IMR-90 (cell line): ENCODE measurements around the gene KRTAP5-4. TPM values are rescaled to one million over a fixed set of nuclear protein-coding genes. Genes with fewer than 3 reads are reported as not detected.

ENCODE experiments used
- ATAC-seq: fragments of 200-7000 bp; cut with Tn5 transposase; 2 replicates; pipeline ENCODE4 v1.9.1; 2020; ENCODE audit warnings: low read depth, mild to moderate bottlenecking, moderate library complexity
- BruUV-seq: library from RNA; stranded (reverse); fragments of 400-500 nt; replicated peaks from 2 replicates; lab custom pipeline; 2021; lab: Mats Ljungman, UMichigan
- CTCF ChIA-PET: fragments of 300-600 bp; formaldehyde crosslinking; extraction: SDS; loops from one replicate; lab custom pipeline; 2021; ENCODE audit warnings: antibody characterized with exemption; lab: Yijun Ruan, JAX
- POLR2A ChIA-PET: fragments of 300-600 bp; sonication (Branson Sonifier 250); formaldehyde crosslinking; loops from one replicate; lab custom pipeline; 2022; ENCODE audit warnings: antibody characterized with exemption; ENCODE audit not compliant: unreplicated experiment; lab: Charles Lee
- DNase-seq: peaks from one replicate; pipeline ENCODE4 v3.0.0; 2013
- H2AFZ ChIP-seq: replicated peaks from 2 replicates; pipeline ENCODE3; 2013; ENCODE audit warnings: low read length, mild to moderate bottlenecking; ENCODE audit not compliant: poor library complexity
- H2AK5ac ChIP-seq: 2 replicates; pipeline ENCODE4 v1.6.1; 2013; ENCODE audit warnings: low read depth, low read length, inconsistent platforms
- H2AK9ac ChIP-seq: replicated peaks from 2 replicates; pipeline ENCODE3; 2013; ENCODE audit warnings: mild to moderate bottlenecking, low read depth, low read length, moderate library complexity; ENCODE audit not compliant: poor library complexity
- H2BK120ac ChIP-seq: 2 replicates; pipeline ENCODE4 v1.6.1; 2013; ENCODE audit warnings: low read depth, low read length, inconsistent platforms
- H2BK15ac ChIP-seq: 3 replicates; pipeline ENCODE4 v1.6.1; 2013; ENCODE audit warnings: low read depth, low read length, inconsistent platforms
- H2BK20ac ChIP-seq: 2 replicates; pipeline ENCODE4 v1.6.1; 2013; ENCODE audit warnings: low read depth, mild to moderate bottlenecking, inconsistent platforms, low read length, moderate library complexity
- H2BK5ac ChIP-seq: 2 replicates; pipeline ENCODE4 v1.6.1; 2013; ENCODE audit warnings: mild to moderate bottlenecking, low read depth, low read length, inconsistent platforms; ENCODE audit not compliant: poor library complexity, severe bottlenecking
- H3K14ac ChIP-seq: replicated peaks from 2 replicates; pipeline ENCODE4 v1.6.1; 2013; ENCODE audit warnings: low read depth, low read length, inconsistent platforms
- H3K18ac ChIP-seq: 2 replicates; pipeline ENCODE4 v1.6.1; 2013; ENCODE audit warnings: low read depth, low read length, control low read depth
- H3K23ac ChIP-seq: 2 replicates; pipeline ENCODE4 v1.6.1; 2013; ENCODE audit warnings: low read depth, low read length, inconsistent platforms
- H3K27ac ChIP-seq: 2 replicates; pipeline ENCODE4 v1.5.1; 2013; ENCODE audit warnings: mild to moderate bottlenecking, control low read depth, low read length; ENCODE audit not compliant: insufficient read depth
- H3K27me3 ChIP-seq: 2 replicates; pipeline ENCODE4 v1.6.1; 2013; ENCODE audit warnings: low read length; ENCODE audit not compliant: control insufficient read depth, insufficient read depth
- H3K36me3 ChIP-seq: 2 replicates; pipeline ENCODE4 v1.6.1; 2013; ENCODE audit warnings: low read length, mixed read lengths; ENCODE audit not compliant: control insufficient read depth, insufficient read depth
- H3K4ac ChIP-seq: 2 replicates; pipeline ENCODE4 v1.6.1; 2013; ENCODE audit warnings: low read depth, low read length, inconsistent platforms
- H3K4me1 ChIP-seq: 2 replicates; pipeline ENCODE4 v1.6.1; 2013; ENCODE audit warnings: low read length, mixed read lengths; ENCODE audit not compliant: control insufficient read depth, insufficient read depth
- H3K4me2 ChIP-seq: 2 replicates; pipeline ENCODE4 v1.6.1; 2013; ENCODE audit warnings: low read depth, mild to moderate bottlenecking, control low read depth, low read length, moderate library complexity
- H3K4me3 ChIP-seq: 2 replicates; pipeline ENCODE4 v1.5.1; 2013; ENCODE audit warnings: low read depth, mild to moderate bottlenecking, control low read depth, low read length, moderate library complexity; ENCODE audit not compliant: insufficient read depth
- H3K56ac ChIP-seq: 2 replicates; pipeline ENCODE4 v1.6.1; 2013; ENCODE audit warnings: low read length, inconsistent platforms; ENCODE audit not compliant: insufficient read depth; ENCODE audit errors: extremely low read depth
- H3K79me1 ChIP-seq, 2 experiments: 2 replicates each; pipeline ENCODE4 v1.6.1; 2013; ENCODE audit warnings: low read length in 2 of 2, inconsistent platforms in 1 of 2, low read depth in 1 of 2
- H3K9ac ChIP-seq: 2 replicates; pipeline ENCODE4 v1.6.1; 2013; ENCODE audit warnings: low read depth, low read length, control low read depth
- H3K9me1 ChIP-seq: 2 replicates; pipeline ENCODE4 v1.6.1; 2013; ENCODE audit warnings: low read length, inconsistent platforms; ENCODE audit not compliant: insufficient read depth
- H3K9me3 ChIP-seq: 2 replicates; pipeline ENCODE4 v1.6.1; 2013; ENCODE audit warnings: low read length; ENCODE audit not compliant: control insufficient read depth, insufficient read depth
- H4K20me1 ChIP-seq: 2 replicates; pipeline ENCODE4 v1.6.1; 2013; ENCODE audit warnings: low read length, inconsistent platforms; ENCODE audit not compliant: insufficient read depth
- H4K5ac ChIP-seq: 2 replicates; pipeline ENCODE4 v1.6.1; 2013; ENCODE audit warnings: mild to moderate bottlenecking, low read depth, low read length, control low read depth
- H4K8ac ChIP-seq, 2 experiments: 2 replicates each; pipeline ENCODE4 v1.6.1; 2013; ENCODE audit warnings: low read depth in 2 of 2, low read length in 2 of 2, control low read depth in 1 of 2, inconsistent platforms in 1 of 2
- H4K91ac ChIP-seq: 2 replicates; pipeline ENCODE4 v1.6.1; 2013; ENCODE audit warnings: low read depth, low read length, inconsistent platforms; ENCODE audit not compliant: insufficient read depth
- BHLHE40 ChIP-seq: fragments of 150-350 bp; IDR thresholded peaks from 2 replicates; pipeline ENCODE4 v1.6.1; 2016; ENCODE audit warnings: mild to moderate bottlenecking, low read depth, low read length
- CHD1 ChIP-seq: IDR thresholded peaks from 2 replicates; pipeline ENCODE4 v1.6.1; 2012; ENCODE audit warnings: low read depth, low read length, improper control_type of control experiment
- FOS ChIP-seq: fragments of 150-350 bp; IDR thresholded peaks from 2 replicates; pipeline ENCODE4 v1.6.1; 2016; ENCODE audit warnings: low read depth, low read length
- MAFK ChIP-seq: IDR thresholded peaks from 2 replicates; pipeline ENCODE4 v1.6.1; 2012; ENCODE audit warnings: low read depth, low read length, improper control_type of control experiment
- MAZ ChIP-seq: IDR thresholded peaks from 2 replicates; pipeline ENCODE4 v1.6.1; 2012; ENCODE audit warnings: low read depth, mild to moderate bottlenecking, low read length, improper control_type of control experiment, moderate library complexity, borderline replicate concordance
- MXI1 ChIP-seq: IDR thresholded peaks from 2 replicates; pipeline ENCODE4 v1.6.1; 2012; ENCODE audit warnings: low read depth, mild to moderate bottlenecking, low read length, moderate library complexity, borderline replicate concordance
- NFE2L2 ChIP-seq: fragments of 150-350 bp; IDR thresholded peaks from 2 replicates; pipeline ENCODE4 v1.6.1; 2016; ENCODE audit warnings: low read depth, mild to moderate bottlenecking, low read length
- POLR2A ChIP-seq: IDR thresholded peaks from 2 replicates; pipeline ENCODE4 v1.6.1; 2012; ENCODE audit warnings: mild to moderate bottlenecking, low read depth, low read length
- RAD21 ChIP-seq: IDR thresholded peaks from 2 replicates; pipeline ENCODE4 v1.6.1; 2012; ENCODE audit warnings: low read length, improper control_type of control experiment
- RCOR1 ChIP-seq: IDR thresholded peaks from 2 replicates; pipeline ENCODE4 v1.6.1; 2012; ENCODE audit warnings: mild to moderate bottlenecking, low read length, improper control_type of control experiment; ENCODE audit not compliant: insufficient replicate concordance
- SMC3 ChIP-seq: fragments of 150-350 bp; IDR thresholded peaks from 2 replicates; pipeline ENCODE4 v1.6.1; 2016; ENCODE audit warnings: low read depth, mild to moderate bottlenecking, antibody characterized with exemption, low read length, moderate library complexity
- WGBS, 2 experiments: methylation state at CpG; one replicate each; pipeline versions ENCODE4 v1.1.5 to v1.1.7; 2013; ENCODE audit warnings: missing lambda C conversion rate in 2 of 2; ENCODE audit not compliant: insufficient read length in 1 of 2; ENCODE audit errors: extremely low coverage in 2 of 2; 5-methylcytosine and 5-hydroxymethylcytosine counted together
- dilution Hi-C: fragments of 300-500 bp; cut with HindIII; formaldehyde crosslinking; loops from one replicate; pipeline ENCODE4 v1.14.3; 2018; ENCODE audit warnings: low sequenced_read_pairs; ENCODE audit not compliant: unreplicated experiment
- in situ Hi-C: fragments of 300-500 bp; cut with MboI; formaldehyde crosslinking; loops from 3 replicates; pipeline ENCODE4 v1.14.3; 2019; ENCODE audit warnings: low sequenced_read_pairs, inconsistent platforms, mixed read lengths
- intact Hi-C: fragments of 100-400 bp; cut with micrococcal nuclease; formaldehyde crosslinking; loops from 2 replicates; pipeline ENCODE4 v1.10.0; 2022
- polyA plus RNA-seq, 3 experiments: library from polyadenylated mRNA; depleted of rRNA; stranded (reverse); fragments of >200 nt; gene quantifications; 2 replicates each; pipeline ENCODE4 v1.2.3, GENCODE V29; 2012; ENCODE audit warnings: low replicate concordance in 1 of 3
- total RNA-seq: library from RNA; depleted of rRNA; stranded (reverse); fragments of >200 nt; gene quantifications from 2 replicates; pipeline ENCODE4 v1.2.3, GENCODE V29; 2012
- TF ChIP-seq, protein P1 (sequence below): conservative IDR thresholded peaks from 2 replicates; pipeline ENCODE4 v1.5.1; 2012; ENCODE audit warnings: mild to moderate bottlenecking, low read depth, low read length, improper control_type of control experiment
- TF ChIP-seq, protein P2 (sequence below): fragments of 150-350 bp; IDR thresholded peaks from 2 replicates; pipeline ENCODE4 v1.6.1; 2016; ENCODE audit warnings: low read depth, mild to moderate bottlenecking, low read length, moderate library complexity, borderline replicate concordance

Gene KRTAP5-4
- total and polyA plus RNA-seq, 2 of the 4 experiments (the other 2 are of a cell fraction), result not detected

DNA sequence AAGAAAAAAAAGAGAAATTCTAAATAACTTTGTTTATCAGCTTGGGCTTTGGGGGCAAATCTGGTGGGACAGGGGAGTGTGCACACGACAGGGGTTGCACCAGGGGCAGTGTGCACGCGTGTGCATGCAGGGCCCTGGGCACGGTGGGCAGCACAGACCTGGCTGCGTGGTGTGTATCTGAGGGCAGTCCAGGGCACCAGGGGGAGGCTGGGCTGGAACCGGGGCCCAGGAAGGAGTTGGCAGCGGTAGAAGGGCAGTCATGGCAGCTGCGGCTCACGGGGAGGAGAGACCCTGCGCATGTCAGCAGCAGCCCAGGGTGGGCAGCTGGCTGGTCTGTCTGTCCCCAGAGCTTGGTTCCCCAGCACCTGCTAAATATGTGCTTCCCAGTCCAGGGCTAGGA lies 11.9 kb upstream of the KRTAP5-4 start:
- Histone ChIP-seq H2AK9ac (no peak overlapping the region), H2BK120ac (no peak overlapping the region), H4K20me1 (no peaks in the 10 kb centered on the region; the same call in 1 of the 2 replicates), H3K79me1 (no peaks in the 10 kb centered on the region), H4K8ac (no peak overlapping the region), H4K91ac (no peak overlapping the region), H3K18ac (no peak overlapping the region), H2BK15ac (no peak overlapping the region), H2AFZ (no peak overlapping the region), H3K23ac (no peak overlapping the region), H3K4me3 (no peak overlapping the region), H3K9ac (no peak overlapping the region), H3K36me3 (no peaks in the 10 kb centered on the region), H3K27me3 (peaks cover 59% of the 10 kb centered on the region), H3K9me3 (no peaks in the 10 kb centered on the region), H2BK5ac (no peak overlapping the region), H3K4me2 (no peak overlapping the region), H4K5ac (no peak overlapping the region), H3K9me1 (no peaks in the 10 kb centered on the region), H3K56ac (no peak overlapping the region), H2AK5ac (no peak overlapping the region), H3K14ac (no peak overlapping the region), H3K4me1 (no peaks in the 10 kb centered on the region), H3K27ac (no peak overlapping the region), H2BK20ac (no peak overlapping the region), H3K4ac (no peak overlapping the region)
- BruUV-seq, result no TSS peak
- 100% methylated on average over 2 of the region's 10 CpGs; no CpG with 5 or more reads in 1 of the 2 experiments for WGBS, 2 experiments
- ATAC-seq (no peak), DNase-seq (no peak)
- no peak for TF ChIP-seq MAFK
- no peak for TF ChIP-seq RAD21
- no peak for TF ChIP-seq RCOR1
- TF ChIP-seq NFE2L2, result no peak
- TF ChIP-seq POLR2A, result no peak
- no peak for TF ChIP-seq CHD1
- no peak for TF ChIP-seq MXI1
- TF ChIP-seq, protein P1, sequence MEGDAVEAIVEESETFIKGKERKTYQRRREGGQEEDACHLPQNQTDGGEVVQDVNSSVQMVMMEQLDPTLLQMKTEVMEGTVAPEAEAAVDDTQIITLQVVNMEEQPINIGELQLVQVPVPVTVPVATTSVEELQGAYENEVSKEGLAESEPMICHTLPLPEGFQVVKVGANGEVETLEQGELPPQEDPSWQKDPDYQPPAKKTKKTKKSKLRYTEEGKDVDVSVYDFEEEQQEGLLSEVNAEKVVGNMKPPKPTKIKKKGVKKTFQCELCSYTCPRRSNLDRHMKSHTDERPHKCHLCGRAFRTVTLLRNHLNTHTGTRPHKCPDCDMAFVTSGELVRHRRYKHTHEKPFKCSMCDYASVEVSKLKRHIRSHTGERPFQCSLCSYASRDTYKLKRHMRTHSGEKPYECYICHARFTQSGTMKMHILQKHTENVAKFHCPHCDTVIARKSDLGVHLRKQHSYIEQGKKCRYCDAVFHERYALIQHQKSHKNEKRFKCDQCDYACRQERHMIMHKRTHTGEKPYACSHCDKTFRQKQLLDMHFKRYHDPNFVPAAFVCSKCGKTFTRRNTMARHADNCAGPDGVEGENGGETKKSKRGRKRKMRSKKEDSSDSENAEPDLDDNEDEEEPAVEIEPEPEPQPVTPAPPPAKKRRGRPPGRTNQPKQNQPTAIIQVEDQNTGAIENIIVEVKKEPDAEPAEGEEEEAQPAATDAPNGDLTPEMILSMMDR, result no peak
- TF ChIP-seq FOS, result no peak
- TF ChIP-seq MAZ, result no peak
- TF ChIP-seq SMC3, result no peak
- TF ChIP-seq, protein P2, sequence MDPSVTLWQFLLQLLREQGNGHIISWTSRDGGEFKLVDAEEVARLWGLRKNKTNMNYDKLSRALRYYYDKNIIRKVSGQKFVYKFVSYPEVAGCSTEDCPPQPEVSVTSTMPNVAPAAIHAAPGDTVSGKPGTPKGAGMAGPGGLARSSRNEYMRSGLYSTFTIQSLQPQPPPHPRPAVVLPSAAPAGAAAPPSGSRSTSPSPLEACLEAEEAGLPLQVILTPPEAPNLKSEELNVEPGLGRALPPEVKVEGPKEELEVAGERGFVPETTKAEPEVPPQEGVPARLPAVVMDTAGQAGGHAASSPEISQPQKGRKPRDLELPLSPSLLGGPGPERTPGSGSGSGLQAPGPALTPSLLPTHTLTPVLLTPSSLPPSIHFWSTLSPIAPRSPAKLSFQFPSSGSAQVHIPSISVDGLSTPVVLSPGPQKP, result no peak
- no peak for TF ChIP-seq BHLHE40
- dilution Hi-C loops, result no loop called here
- intact Hi-C loops, result no loop called here
- in situ Hi-C loops, result no loop called here
- ChIA-PET CTCF (no interaction called here), POLR2A (no interaction called here)
